Prostate gland (tissue), 2 donors: ENCODE measurements around the gene DCP1B. TPM values are rescaled to one million over a fixed set of nuclear protein-coding genes. Genes with fewer than 3 reads are reported as not detected.

Source experiments
- DNase-seq: peaks from one replicate; pipeline ENCODE4 v3.0.0-alpha.2; 2019; ENCODE audit warnings: low spot score
- H3K27ac ChIP-seq, 2 donors: fragments of 200-600 bp; sonication (generic); 2 replicates each; pipeline ENCODE4 v1.5.1; 2017 to 2019
- H3K27me3 ChIP-seq: fragments of 200-600 bp; sonication (generic); replicated peaks from 2 replicates; pipeline ENCODE4 v1.5.1; 2019; ENCODE audit not compliant: insufficient read depth
- H3K36me3 ChIP-seq, 2 donors: fragments of 200-600 bp; sonication (generic); 1 replicate in 1 of 2; 2 replicates in 1 of 2; pipeline versions ENCODE4 v1.5.1 to v1.8.1; 2017 to 2019
- H3K4me1 ChIP-seq: fragments of 200-600 bp; sonication (generic); replicated peaks from 2 replicates; pipeline ENCODE4 v1.5.1; 2019
- H3K4me3 ChIP-seq, 2 donors: fragments of 200-600 bp; sonication (generic); 2 replicates each; pipeline ENCODE4 v1.5.1; 2017 to 2019
- H3K9me3 ChIP-seq: fragments of 200-600 bp; sonication (generic); 2 replicates; pipeline ENCODE4 v1.5.1; 2017
- POLR2A ChIP-seq: fragments of 450-650 bp; IDR thresholded peaks from one replicate; pipeline ENCODE4 v1.6.1; 2016; ENCODE audit warnings: antibody characterized with exemption, mild to moderate bottlenecking
- POLR2AphosphoS5 ChIP-seq: sonication (generic); formaldehyde crosslinking; IDR thresholded peaks from one replicate; pipeline ENCODE4 v1.6.1; 2017; ENCODE audit warnings: antibody characterized with exemption
- WGBS: methylation state at CpG from one replicate; pipeline ENCODE4 v1.1.5; 2018; 5-methylcytosine and 5-hydroxymethylcytosine counted together
- intact Hi-C: fragments of 100-400 bp; cut with DNase I; formaldehyde crosslinking; loops from one replicate; pipeline ENCODE4 v1.14.2; 2022
- total RNA-seq, 2 donors: library from RNA; depleted of rRNA; stranded (reverse); fragments of >200 nt; gene quantifications; one replicate each; pipeline ENCODE4 v1.1.0, GENCODE V29; 2016
- TF ChIP-seq, protein P1 (sequence below), 4 experiments: fragments of 200-600 bp in 2 of 4; fragments of 450-650 bp in 2 of 4; sonication (generic) in 2 of 4; IDR thresholded peaks; 1 replicate in 3 of 4; 2 replicates in 1 of 4; pipeline ENCODE4 v1.5.1; 2016 to 2019; ENCODE audit warnings: antibody characterized with exemption in 4 of 4, mild to moderate bottlenecking in 2 of 4, moderate library complexity in 2 of 4

The DCP1B gene
- total RNA-seq, 2 donors from 2014 or later = 20.1 to 31.9 TPM

GRCh38 chr12:2029851-2030250 is 25.6 kb upstream of the DCP1B start:
- DNase-seq = no peak
- H3K27me3 ChIP-seq = no peaks in the 10 kb centered on the region
- TF ChIP-seq, protein P1, sequence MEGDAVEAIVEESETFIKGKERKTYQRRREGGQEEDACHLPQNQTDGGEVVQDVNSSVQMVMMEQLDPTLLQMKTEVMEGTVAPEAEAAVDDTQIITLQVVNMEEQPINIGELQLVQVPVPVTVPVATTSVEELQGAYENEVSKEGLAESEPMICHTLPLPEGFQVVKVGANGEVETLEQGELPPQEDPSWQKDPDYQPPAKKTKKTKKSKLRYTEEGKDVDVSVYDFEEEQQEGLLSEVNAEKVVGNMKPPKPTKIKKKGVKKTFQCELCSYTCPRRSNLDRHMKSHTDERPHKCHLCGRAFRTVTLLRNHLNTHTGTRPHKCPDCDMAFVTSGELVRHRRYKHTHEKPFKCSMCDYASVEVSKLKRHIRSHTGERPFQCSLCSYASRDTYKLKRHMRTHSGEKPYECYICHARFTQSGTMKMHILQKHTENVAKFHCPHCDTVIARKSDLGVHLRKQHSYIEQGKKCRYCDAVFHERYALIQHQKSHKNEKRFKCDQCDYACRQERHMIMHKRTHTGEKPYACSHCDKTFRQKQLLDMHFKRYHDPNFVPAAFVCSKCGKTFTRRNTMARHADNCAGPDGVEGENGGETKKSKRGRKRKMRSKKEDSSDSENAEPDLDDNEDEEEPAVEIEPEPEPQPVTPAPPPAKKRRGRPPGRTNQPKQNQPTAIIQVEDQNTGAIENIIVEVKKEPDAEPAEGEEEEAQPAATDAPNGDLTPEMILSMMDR (IDR thresholded peaks at IDR 0.05) = no peak
- TF ChIP-seq POLR2A (no peak), POLR2AphosphoS5 (no peak)
- H3K4me1 ChIP-seq = no peaks in the 10 kb centered on the region
- 74% methylated on average over 3 of the region's 3 CpGs for WGBS
- no peaks in the 10 kb centered on the region for H3K9me3 ChIP-seq
- intact Hi-C loops = loop anchor here (10.0 kb wide), 1 partner anchor 375 kb away; no protein-coding TSS in a partner anchor
- no peak overlapping the region for H3K4me3 ChIP-seq
- no peak overlapping the region for H3K27ac ChIP-seq
- no peaks in the 10 kb centered on the region for H3K36me3 ChIP-seq

DNA sequence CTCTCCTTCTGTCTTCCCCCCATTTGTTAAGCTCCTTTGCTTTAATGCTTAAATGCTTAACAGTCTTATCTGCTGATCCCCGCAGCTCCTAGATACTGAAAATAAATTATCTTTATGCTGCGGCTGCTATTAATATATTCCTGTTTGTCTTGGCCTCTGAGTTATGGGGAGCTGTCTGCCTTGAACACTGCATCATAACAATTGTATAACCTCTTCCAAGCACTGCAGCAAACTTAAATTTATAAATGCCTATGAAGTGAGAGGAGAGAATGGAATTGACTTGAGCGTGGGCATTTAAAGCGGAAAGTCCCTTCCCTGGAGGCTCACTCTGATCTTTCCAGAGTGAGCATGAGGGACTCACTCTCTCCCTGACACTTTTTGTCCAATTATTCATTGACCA is 23.1 kb upstream of the DCP1B start:
- Histone ChIP-seq H3K36me3 (no peaks in the 10 kb centered on the region), H3K27me3 (no peaks in the 10 kb centered on the region), H3K9me3 (no peaks in the 10 kb centered on the region), H3K4me3 (no peak overlapping the region), H3K4me1 (no peaks in the 10 kb centered on the region), H3K27ac (no peak overlapping the region)
- DNase-seq = no peak
- 45% methylated on average over 4 of the region's 4 CpGs for WGBS
- intact Hi-C loops = no loop called here
- no peak for TF ChIP-seq POLR2A
- TF ChIP-seq, protein P1 (IDR thresholded peaks at IDR 0.05) = no peak
- no peak for TF ChIP-seq POLR2AphosphoS5

GRCh38 chr12:2023365-2023764 is 19.1 kb upstream of the DCP1B start:
- WGBS = 15% methylated on average over 3 of the region's 3 CpGs
- intact Hi-C loops = no loop called here
- Histone ChIP-seq H3K4me1 (no peaks in the 10 kb centered on the region), H3K27me3 (no peaks in the 10 kb centered on the region), H3K9me3 (no peaks in the 10 kb centered on the region), H3K4me3 (no peak overlapping the region), H3K36me3 (no peaks in the 10 kb centered on the region), H3K27ac (no peak overlapping the region)
- peak; percentile 22 for DNase-seq
- TF ChIP-seq POLR2AphosphoS5 (peak; percentile 32), POLR2A (no peak)

- Histone ChIP-seq H3K36me3 (no peaks in the 10 kb centered on the region), H3K4me3 (no peak overlapping the region), H3K27me3 (no peaks in the 10 kb centered on the region), H3K9me3 (no peaks in the 10 kb centered on the region), H3K4me1 (no peaks in the 10 kb centered on the region), H3K27ac (no peak overlapping the region)
- no peak for DNase-seq
- 94% methylated on average over 3 of the region's 3 CpGs for WGBS
- intact Hi-C loops = no loop called here
- no peak for TF ChIP-seq POLR2AphosphoS5
- TF ChIP-seq, protein P1 (IDR thresholded peaks at IDR 0.05) = no peak
- no peak for TF ChIP-seq POLR2A
Observed at GRCh38 chr12:2020511-2020910, 16.3 kb upstream of the DCP1B start.

DNA sequence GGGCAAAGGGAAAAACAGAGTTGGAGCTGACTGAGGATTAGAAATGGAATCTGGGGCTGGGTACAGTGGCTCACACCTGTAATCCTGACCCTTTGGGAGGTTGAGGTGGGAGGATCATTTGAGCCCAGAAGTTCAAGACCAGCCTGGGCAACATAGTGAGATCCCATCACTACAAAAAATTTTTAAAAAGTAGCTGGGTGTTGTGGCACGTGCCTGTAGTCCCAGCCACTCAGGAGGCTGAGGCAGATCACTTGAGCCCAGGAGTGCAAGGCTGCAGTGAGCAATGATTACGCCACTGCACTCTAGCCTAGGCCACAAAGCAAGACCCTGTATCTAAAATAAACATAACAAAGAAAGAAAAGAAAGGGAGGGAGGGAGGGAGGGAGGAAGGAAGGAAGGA is 14.9 kb upstream of the DCP1B start:
- no peaks in the 10 kb centered on the region for H3K9me3 ChIP-seq
- no peak overlapping the region for H3K27ac ChIP-seq
- no peak for DNase-seq
- intact Hi-C loops = no loop called here
- H3K4me1 ChIP-seq = no peaks in the 10 kb centered on the region
- no peaks in the 10 kb centered on the region for H3K27me3 ChIP-seq
- WGBS = 93% methylated on average over 2 of the region's 2 CpGs
- TF ChIP-seq POLR2A (no peak), POLR2AphosphoS5 (no peak)
- TF ChIP-seq, protein P1 (IDR thresholded peaks at IDR 0.05) = no peak
- H3K4me3 ChIP-seq = no peak overlapping the region
- H3K36me3 ChIP-seq = no peaks in the 10 kb centered on the region
